Measurements from ENCODE around the gene EFHC2.

EFHC2 gene

GRCh38 chrX:44147130-44147529 is 196.3 kb downstream of the EFHC2 start:
- Histone ChIP-seq H3K4me1 (ENCODE audit: control insufficient read depth, insufficient read depth, low read length) (no peaks in the 10 kb centered on the region), H3K9me3 (ENCODE audit: control insufficient read depth, low read length) (peaks cover 3% of the 10 kb centered on the region), H3K27me3 (replicated peaks; ENCODE audit: control insufficient read depth, insufficient read depth, low read length) (peaks cover 12% of the 10 kb centered on the region), H3K4me3 (ENCODE audit: low read length) (no peak overlapping the region), H3K9ac (ENCODE audit: low read length) (no peak overlapping the region), H3K36me3 (ENCODE audit: control insufficient read depth, insufficient read depth, low read length, severe bottlenecking) (no peaks in the 10 kb centered on the region)
- DNase-seq (ENCODE audit: low read depth), result no peak

- Histone ChIP-seq H3K4me3 (ENCODE audit: low read length) (no peak overlapping the region), H3K27me3 (replicated peaks; ENCODE audit: control insufficient read depth, insufficient read depth, low read length) (peaks cover 9% of the 10 kb centered on the region), H3K36me3 (ENCODE audit: control insufficient read depth, insufficient read depth, low read length, severe bottlenecking) (no peaks in the 10 kb centered on the region), H3K4me1 (ENCODE audit: control insufficient read depth, insufficient read depth, low read length) (no peaks in the 10 kb centered on the region), H3K9ac (ENCODE audit: low read length) (no peak overlapping the region), H3K9me3 (ENCODE audit: control insufficient read depth, low read length) (peaks cover 4% of the 10 kb centered on the region)
- no peak for DNase-seq (ENCODE audit: low read depth)
These were observed 199.1 kb downstream of the EFHC2 start for GRCh38 chrX:44144177-44144945.

DNA sequence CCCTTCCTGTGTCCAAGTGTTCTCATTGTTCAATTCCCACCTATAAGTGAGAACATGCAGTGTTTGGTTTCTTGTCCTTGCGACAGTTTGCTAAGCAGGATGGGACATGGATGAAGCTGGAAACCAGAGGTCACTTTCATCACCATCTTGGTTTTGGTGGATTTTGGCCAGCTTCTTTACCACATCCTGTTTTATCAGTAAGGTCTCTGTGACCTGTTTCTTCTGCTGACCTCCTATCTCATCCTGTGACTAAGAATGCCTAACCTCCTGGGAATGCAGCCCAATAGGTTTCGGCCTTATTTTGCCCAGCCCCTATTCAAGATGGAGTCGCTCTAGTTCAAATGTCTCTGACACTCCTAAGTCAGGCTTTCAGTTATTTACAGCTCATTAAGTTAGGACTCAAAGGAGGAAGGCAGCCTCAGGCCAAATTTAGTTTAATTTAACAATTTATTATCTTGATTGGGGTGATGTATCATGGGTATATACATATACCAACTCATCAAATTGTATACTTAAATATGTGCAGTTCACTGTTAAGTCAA is 200.3 kb downstream of the EFHC2 start:
- DNase-seq (ENCODE audit: low read depth), result no peak
- Histone ChIP-seq H3K9me3 (ENCODE audit: control insufficient read depth, low read length) (peaks cover 16% of the 10 kb centered on the region), H3K4me3 (ENCODE audit: low read length) (no peak overlapping the region), H3K9ac (ENCODE audit: low read length) (no peak overlapping the region), H3K4me1 (ENCODE audit: control insufficient read depth, insufficient read depth, low read length) (no peaks in the 10 kb centered on the region), H3K27me3 (replicated peaks; ENCODE audit: control insufficient read depth, insufficient read depth, low read length) (peaks cover 4% of the 10 kb centered on the region), H3K36me3 (ENCODE audit: control insufficient read depth, insufficient read depth, low read length, severe bottlenecking) (no peaks in the 10 kb centered on the region)

DNA sequence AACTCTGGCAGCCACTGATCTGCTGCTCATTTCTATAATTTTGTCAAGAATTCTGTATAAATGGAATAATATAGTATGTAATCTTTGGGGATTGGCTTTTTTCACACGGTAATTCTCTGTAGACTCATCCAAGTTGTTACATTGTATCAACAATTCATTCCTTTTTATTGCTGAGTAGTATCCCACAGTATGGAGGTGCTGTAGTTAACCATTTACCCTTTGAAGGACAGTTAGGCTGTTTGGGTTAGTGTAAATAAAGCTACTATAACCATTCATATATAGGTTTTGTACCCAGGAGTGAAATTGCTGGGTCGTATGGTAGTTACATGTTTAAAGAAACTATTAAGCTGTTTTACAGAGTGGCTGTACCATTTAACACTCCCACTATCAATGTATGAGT is 213.3 kb downstream of the EFHC2 start:
- Histone ChIP-seq H3K9me3 (ENCODE audit: control insufficient read depth, low read length) (peaks cover 7% of the 10 kb centered on the region), H3K4me1 (ENCODE audit: control insufficient read depth, insufficient read depth, low read length) (no peaks in the 10 kb centered on the region), H3K36me3 (ENCODE audit: control insufficient read depth, insufficient read depth, low read length, severe bottlenecking) (no peaks in the 10 kb centered on the region), H3K9ac (ENCODE audit: low read length) (no peak overlapping the region), H3K27me3 (replicated peaks; ENCODE audit: control insufficient read depth, insufficient read depth, low read length) (peaks cover 14% of the 10 kb centered on the region), H3K4me3 (ENCODE audit: low read length) (no peak overlapping the region)
- no peak for DNase-seq (ENCODE audit: low read depth)

DNA sequence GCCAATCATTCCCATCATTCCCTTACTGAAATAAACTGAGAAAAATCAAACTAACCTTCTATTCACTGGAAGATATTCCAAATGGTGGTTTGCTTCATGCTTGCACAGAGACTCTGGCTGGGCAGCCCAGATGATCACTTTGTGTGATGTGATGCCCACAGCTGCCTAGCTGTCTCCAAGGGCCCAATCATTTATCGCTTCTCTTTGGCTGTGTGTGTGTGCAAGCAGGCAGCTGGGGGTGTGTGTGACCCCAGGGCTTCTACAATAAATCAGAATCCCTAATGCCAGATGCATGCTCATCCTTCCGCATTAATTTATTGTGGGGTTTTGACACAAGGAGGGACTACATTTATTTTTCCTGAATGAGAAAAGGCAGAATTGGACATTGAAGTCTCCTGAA is 230.1 kb downstream of the EFHC2 start:
- Histone ChIP-seq H3K9ac (ENCODE audit: low read length) (no peak overlapping the region), H3K27me3 (replicated peaks; ENCODE audit: control insufficient read depth, insufficient read depth, low read length) (peaks cover 24% of the 10 kb centered on the region), H3K4me1 (ENCODE audit: control insufficient read depth, insufficient read depth, low read length) (no peaks in the 10 kb centered on the region), H3K9me3 (ENCODE audit: control insufficient read depth, low read length) (peaks cover 3% of the 10 kb centered on the region), H3K36me3 (ENCODE audit: control insufficient read depth, insufficient read depth, low read length, severe bottlenecking) (no peaks in the 10 kb centered on the region), H3K4me3 (ENCODE audit: low read length) (no peak overlapping the region)
- DNase-seq (ENCODE audit: low read depth), result no peak

- Histone ChIP-seq H3K9me3 (ENCODE audit: control insufficient read depth, low read length) (peaks cover 17% of the 10 kb centered on the region), H3K27me3 (replicated peaks; ENCODE audit: control insufficient read depth, insufficient read depth, low read length) (peaks cover 24% of the 10 kb centered on the region), H3K4me3 (ENCODE audit: low read length) (no peak overlapping the region), H3K36me3 (ENCODE audit: control insufficient read depth, insufficient read depth, low read length, severe bottlenecking) (no peaks in the 10 kb centered on the region), H3K4me1 (ENCODE audit: control insufficient read depth, insufficient read depth, low read length) (no peaks in the 10 kb centered on the region), H3K9ac (ENCODE audit: low read length) (no peak overlapping the region)
- DNase-seq (ENCODE audit: low read depth), result no peak
These were observed 236.6 kb downstream of the EFHC2 start for GRCh38 chrX:44106864-44107263.

GRCh38 chrX:44105228-44105913 is 238.1 kb downstream of the EFHC2 start:
- DNase-seq (ENCODE audit: low read depth), result no peak
- Histone ChIP-seq H3K9ac (ENCODE audit: low read length) (no peak overlapping the region), H3K9me3 (ENCODE audit: control insufficient read depth, low read length) (peaks cover 17% of the 10 kb centered on the region), H3K4me1 (ENCODE audit: control insufficient read depth, insufficient read depth, low read length) (no peaks in the 10 kb centered on the region), H3K27me3 (replicated peaks; ENCODE audit: control insufficient read depth, insufficient read depth, low read length) (peaks cover 20% of the 10 kb centered on the region), H3K36me3 (ENCODE audit: control insufficient read depth, insufficient read depth, low read length, severe bottlenecking) (no peaks in the 10 kb centered on the region), H3K4me3 (ENCODE audit: low read length) (no peak overlapping the region)

- no peak for DNase-seq (ENCODE audit: low read depth)
- H3K9ac ChIP-seq (ENCODE audit: low read length), result no peak overlapping the region
- peaks cover 15% of the 10 kb centered on the region for H3K27me3 ChIP-seq (replicated peaks; ENCODE audit: control insufficient read depth, insufficient read depth, low read length)
- H3K36me3 ChIP-seq (ENCODE audit: control insufficient read depth, insufficient read depth, low read length, severe bottlenecking), result no peaks in the 10 kb centered on the region
- H3K4me3 ChIP-seq (ENCODE audit: low read length), result no peak overlapping the region
- no peaks in the 10 kb centered on the region for H3K4me1 ChIP-seq (ENCODE audit: control insufficient read depth, insufficient read depth, low read length)
- peaks cover 14% of the 10 kb centered on the region for H3K9me3 ChIP-seq (ENCODE audit: control insufficient read depth, low read length)
These were observed 238.8 kb downstream of the EFHC2 start for GRCh38 chrX:44104699-44105098.

DNA sequence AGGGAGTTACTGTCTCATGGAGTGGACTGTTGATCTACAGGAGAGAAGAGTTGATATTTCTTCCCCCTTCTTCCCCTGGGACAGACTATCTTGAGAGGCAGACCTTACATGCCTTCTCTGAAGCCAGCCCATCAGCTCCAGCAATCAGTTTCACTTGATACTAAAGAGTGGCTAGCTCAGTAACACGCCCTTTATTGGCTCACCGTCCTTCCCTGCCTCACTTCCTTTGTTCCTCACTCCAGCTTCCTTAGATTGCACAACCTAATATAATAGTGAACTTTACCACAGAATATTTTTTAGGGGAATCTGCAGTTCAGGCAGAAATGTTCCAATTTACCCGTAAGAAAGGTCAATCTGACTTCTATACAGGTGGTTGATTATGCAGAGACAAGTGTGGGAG is 242.2 kb downstream of the EFHC2 start:
- H3K27me3 ChIP-seq (replicated peaks; ENCODE audit: control insufficient read depth, insufficient read depth, low read length), result peaks cover 18% of the 10 kb centered on the region
- H3K36me3 ChIP-seq (ENCODE audit: control insufficient read depth, insufficient read depth, low read length, severe bottlenecking), result no peaks in the 10 kb centered on the region
- H3K4me1 ChIP-seq (ENCODE audit: control insufficient read depth, insufficient read depth, low read length), result no peaks in the 10 kb centered on the region
- H3K9me3 ChIP-seq (ENCODE audit: control insufficient read depth, low read length), result peaks cover 3% of the 10 kb centered on the region
- no peak overlapping the region for H3K4me3 ChIP-seq (ENCODE audit: low read length)
- DNase-seq (ENCODE audit: low read depth), result no peak
- H3K9ac ChIP-seq (ENCODE audit: low read length), result no peak overlapping the region

DNA sequence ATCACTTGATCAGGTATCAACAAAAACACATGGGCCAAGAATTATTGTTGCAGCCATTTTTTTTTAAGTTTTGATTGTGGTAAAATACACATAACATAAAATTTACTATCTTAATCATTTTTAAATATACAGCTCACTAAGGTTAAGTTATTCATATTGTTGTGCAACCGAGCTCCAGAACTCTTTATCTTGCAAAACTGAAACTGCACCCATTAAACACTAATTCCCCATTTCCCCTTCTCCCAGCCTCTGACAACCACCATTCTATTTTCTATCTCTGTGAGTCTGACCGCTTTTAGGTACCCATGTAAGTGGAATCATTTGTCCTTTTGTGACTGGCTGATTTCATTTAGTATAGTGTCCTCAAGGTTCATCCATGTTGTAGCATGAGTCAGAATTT is 244.1 kb downstream of the EFHC2 start:
- peaks cover 24% of the 10 kb centered on the region for H3K27me3 ChIP-seq (replicated peaks; ENCODE audit: control insufficient read depth, insufficient read depth, low read length)
- no peaks in the 10 kb centered on the region for H3K9me3 ChIP-seq (ENCODE audit: control insufficient read depth, low read length)
- H3K4me3 ChIP-seq (ENCODE audit: low read length), result no peak overlapping the region
- H3K4me1 ChIP-seq (ENCODE audit: control insufficient read depth, insufficient read depth, low read length), result no peaks in the 10 kb centered on the region
- no peak overlapping the region for H3K9ac ChIP-seq (ENCODE audit: low read length)
- DNase-seq (ENCODE audit: low read depth), result no peak
- no peaks in the 10 kb centered on the region for H3K36me3 ChIP-seq (ENCODE audit: control insufficient read depth, insufficient read depth, low read length, severe bottlenecking)
